SK-N-MC (cell line): ENCODE results near the gene CRTC3.

Experiments
- EZH2 ChIP-seq: fragments of 200-600 bp; sonication (generic); IDR thresholded peaks from one replicate; pipeline ENCODE4 v1.6.1; 2017; ENCODE audit warnings: antibody characterized with exemption
- FOXP2 ChIP-seq: optimal IDR thresholded peaks from 2 replicates; pipeline ENCODE3; 2011; ENCODE audit warnings: mild to moderate bottlenecking, moderate library complexity; ENCODE audit not compliant: insufficient read depth; ENCODE audit errors: extremely low read length, control extremely low read depth
- POLR2AphosphoS5 ChIP-seq: IDR thresholded peaks from 2 replicates; pipeline ENCODE4 v1.6.1; 2012; ENCODE audit warnings: mild to moderate bottlenecking, low read depth, low read length, borderline replicate concordance

- TF ChIP-seq POLR2AphosphoS5 (no peak), EZH2 (no peak), FOXP2 (no peak)
These were observed 40.9 kb downstream of the CRTC3 start for GRCh38 chr15:90570643-90571042.
